Parathyroid adenoma (tissue), 2 donors: Measurements from ENCODE around the gene NOXA1.
A peak's percentile ranks its signal among the peaks of the same experiment; 100 is the strongest.

Experiments used
- H2AFZ ChIP-seq: fragments of 300-600 bp; sonication (generic); one replicate; pipeline ENCODE4 v1.7.0; 2017; ENCODE audit warnings: antibody characterized with exemption, mild to moderate bottlenecking
- H3K27ac ChIP-seq: fragments of 300-600 bp; sonication (generic); one replicate; pipeline ENCODE4 v1.7.0; 2017
- H3K27me3 ChIP-seq: fragments of 300-600 bp; sonication (generic); one replicate; pipeline ENCODE4 v1.7.0; 2017; ENCODE audit warnings: low read length; ENCODE audit not compliant: control insufficient read depth, insufficient read depth
- H3K36me3 ChIP-seq: fragments of 300-600 bp; sonication (generic); one replicate; pipeline ENCODE4 v1.7.0; 2017; ENCODE audit warnings: low read length; ENCODE audit not compliant: control insufficient read depth, insufficient read depth
- H3K4me1 ChIP-seq: fragments of 300-600 bp; sonication (generic); one replicate; pipeline ENCODE4 v1.7.0; 2017; ENCODE audit warnings: control low read depth
- H3K4me2 ChIP-seq: fragments of 300-600 bp; sonication (generic); one replicate; pipeline ENCODE4 v1.7.0; 2017; ENCODE audit warnings: low read length
- H3K4me3 ChIP-seq: fragments of 300-600 bp; sonication (generic); one replicate; pipeline ENCODE4 v1.7.0; 2017; ENCODE audit warnings: low read depth, low read length
- H3K79me2 ChIP-seq: fragments of 300-600 bp; sonication (generic); one replicate; pipeline ENCODE4 v1.7.0; 2017; ENCODE audit warnings: control low read depth
- H3K9ac ChIP-seq: fragments of 300-600 bp; sonication (generic); one replicate; pipeline ENCODE4 v1.7.0; 2017; ENCODE audit warnings: mild to moderate bottlenecking
- H3K9me3 ChIP-seq: fragments of 300-600 bp; sonication (generic); one replicate; pipeline ENCODE4 v1.7.0; 2017; ENCODE audit warnings: low read length; ENCODE audit not compliant: control insufficient read depth
- CTCF ChIP-seq: fragments of 300-600 bp; sonication (generic); IDR thresholded peaks from one replicate; pipeline ENCODE4 v1.7.0; 2017; ENCODE audit warnings: antibody characterized with exemption, mild to moderate bottlenecking
- donor health status: primary hyperparathyroidism.

The NOXA1 gene

GRCh38 chr9:137441935-137442321, 18.7 kb downstream of the NOXA1 start:
- TF ChIP-seq CTCF: no peak
- Histone ChIP-seq H2AFZ (no peak overlapping the region), H3K4me2 (no peak overlapping the region), H3K4me1 (no peaks in the 10 kb centered on the region), H3K9ac (no peak overlapping the region), H3K36me3 (no peaks in the 10 kb centered on the region), H3K4me3 (no peak overlapping the region), H3K27me3 (no peaks in the 10 kb centered on the region), H3K9me3 (no peaks in the 10 kb centered on the region), H3K27ac (no peak overlapping the region), H3K79me2 (no peaks in the 10 kb centered on the region)

GRCh38 chr9:137444106-137444790, 21.1 kb downstream of the NOXA1 start:
- Histone ChIP-seq H3K27me3 (no peaks in the 10 kb centered on the region), H3K36me3 (no peaks in the 10 kb centered on the region), H3K9me3 (no peaks in the 10 kb centered on the region), H3K4me2 (no peak overlapping the region), H3K4me3 (no peak overlapping the region), H3K9ac (no peak overlapping the region), H3K79me2 (no peaks in the 10 kb centered on the region), H3K4me1 (no peaks in the 10 kb centered on the region), H2AFZ (no peak overlapping the region), H3K27ac (no peak overlapping the region)
- no peak for TF ChIP-seq CTCF

GRCh38 chr9:137445275-137445807, 22.1 kb downstream of the NOXA1 start:
- H3K36me3 ChIP-seq: no peaks in the 10 kb centered on the region
- no peak overlapping the region for H3K9ac ChIP-seq
- no peak overlapping the region for H3K4me3 ChIP-seq
- H3K4me2 ChIP-seq: no peak overlapping the region
- H3K27ac ChIP-seq: no peak overlapping the region
- H3K79me2 ChIP-seq: no peaks in the 10 kb centered on the region
- no peak overlapping the region for H2AFZ ChIP-seq
- TF ChIP-seq CTCF: peak; percentile 63
- H3K4me1 ChIP-seq: no peaks in the 10 kb centered on the region
- H3K9me3 ChIP-seq: no peaks in the 10 kb centered on the region
- no peaks in the 10 kb centered on the region for H3K27me3 ChIP-seq

- TF ChIP-seq CTCF: no peak
- no peaks in the 10 kb centered on the region for H3K79me2 ChIP-seq
- H3K27me3 ChIP-seq: no peaks in the 10 kb centered on the region
- no peaks in the 10 kb centered on the region for H3K4me1 ChIP-seq
- H3K4me2 ChIP-seq: no peak overlapping the region
- H3K9ac ChIP-seq: no peak overlapping the region
- no peak overlapping the region for H2AFZ ChIP-seq
- no peaks in the 10 kb centered on the region for H3K9me3 ChIP-seq
- H3K36me3 ChIP-seq: no peaks in the 10 kb centered on the region
- H3K4me3 ChIP-seq: no peak overlapping the region
- H3K27ac ChIP-seq: no peak overlapping the region
Observed at GRCh38 chr9:137445930-137446431, 22.8 kb downstream of the NOXA1 start.
